Measurements from ENCODE around the gene KPNA1. TPM values are rescaled to one million over a fixed set of nuclear protein-coding genes. Genes with fewer than 3 reads are reported as not detected.
"Not testable (repeated sequence)": the region's sequence is repeated elsewhere in the genome, so short reads cannot be mapped to it uniquely, and the experiment has no call there.

KPNA1 gene
- polyA plus RNA-seq, 4 donors: 10.5 to 33.0 (median 11.9) TPM

DNA sequence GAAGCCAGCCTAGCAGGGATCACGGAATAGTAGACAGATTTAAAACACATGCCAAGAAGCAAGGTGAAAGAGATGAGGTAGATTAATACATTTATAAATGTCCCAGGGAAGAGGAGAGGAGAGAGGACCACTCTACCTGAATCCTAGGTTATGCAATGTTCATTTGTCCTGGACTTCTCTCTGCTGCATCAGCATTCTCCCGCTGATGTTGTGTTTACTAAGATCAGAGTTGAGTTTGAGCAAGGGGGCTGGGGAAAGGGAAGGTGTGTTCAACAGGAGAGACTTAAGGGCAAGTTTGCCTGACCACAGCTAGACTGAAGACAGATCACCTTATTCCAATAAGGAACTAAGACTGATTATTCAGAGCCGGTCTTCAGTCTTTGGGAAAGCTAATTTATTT is 1.1 kb upstream of the KPNA1 start:
- 93 to 95% (median 95%) methylated on average over 3 of the region's 3 CpGs for WGBS, 3 donors
- Histone ChIP-seq H3K4me1 (ENCODE audit: control insufficient read depth in 3 of 3, insufficient read depth in 2 of 3, low read depth in 1 of 3, low read length in 2 of 3) (peaks cover 0 to 5% (median 1%) of the 10 kb centered on the region in 3 donors), H3K36me3 (ENCODE audit: control insufficient read depth in 3 of 3, insufficient read depth in 2 of 3, low read depth in 1 of 3, low read length in 3 of 3) (peaks cover 0 to 3% (median 0%) of the 10 kb centered on the region in 3 donors), H3K27me3 (ENCODE audit: control insufficient read depth in 3 of 3, insufficient read depth in 3 of 3, low read length in 3 of 3) (no peaks in the 10 kb centered on the region), H3K9me3 (ENCODE audit: control insufficient read depth in 2 of 2, insufficient read depth in 1 of 2, low read depth in 1 of 2, low read length in 1 of 2) (no peaks in the 10 kb centered on the region), H3K27ac (ENCODE audit: low read depth in 1 of 3, low read length in 2 of 3) (peak overlapping the region in 1 of 3 donors; percentile 33), H3K4me3 (ENCODE audit: low read depth in 1 of 3, low read length in 3 of 3) (no peak overlapping the region)
- DNase-seq (peak in 1 of 2 donors; percentile 54), FAIRE-seq (no peak)

DNA sequence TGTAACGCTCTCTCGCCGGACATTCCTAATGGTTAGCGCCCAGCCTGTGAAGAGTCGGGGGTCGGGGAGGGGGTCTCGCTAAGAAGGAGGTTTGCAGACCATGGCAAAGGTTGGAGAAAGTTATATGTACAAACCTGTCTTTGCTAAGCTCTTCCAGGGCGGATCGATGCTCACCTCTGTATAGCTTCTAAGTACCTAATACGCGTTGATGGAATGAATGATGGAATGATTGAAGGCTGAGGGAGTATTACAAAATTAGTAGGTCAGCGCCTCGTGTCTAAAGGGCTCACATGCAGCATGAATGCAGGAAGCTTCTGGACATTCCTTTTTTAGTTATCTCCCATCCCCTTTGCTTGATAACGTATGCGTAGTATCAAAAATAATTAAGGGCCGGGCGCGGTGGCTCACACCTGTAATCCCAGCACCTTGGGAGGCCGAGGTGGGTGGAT is 305 bp upstream of the KPNA1 start:
- H3K9me3 ChIP-seq (ENCODE audit: control insufficient read depth in 2 of 2, insufficient read depth in 1 of 2, low read depth in 1 of 2, low read length in 1 of 2): no peaks in the 10 kb centered on the region
- H3K27ac ChIP-seq (ENCODE audit: low read depth in 1 of 3, low read length in 2 of 3): peak overlapping the region in 2 of 3 donors; percentile 28 to 97
- WGBS, 3 donors: 23 to 36% (median 27%) methylated on average over 19 of the region's 19 CpGs
- FAIRE-seq (no peak), DNase-seq (no peak)
- H3K36me3 ChIP-seq (ENCODE audit: control insufficient read depth in 3 of 3, insufficient read depth in 2 of 3, low read depth in 1 of 3, low read length in 3 of 3): peaks cover 0 to 3% (median 0%) of the 10 kb centered on the region in 3 donors
- no peaks in the 10 kb centered on the region for H3K27me3 ChIP-seq (ENCODE audit: control insufficient read depth in 3 of 3, insufficient read depth in 3 of 3, low read length in 3 of 3)
- H3K4me1 ChIP-seq (ENCODE audit: control insufficient read depth in 3 of 3, insufficient read depth in 2 of 3, low read depth in 1 of 3, low read length in 2 of 3): peaks cover 0 to 5% (median 1%) of the 10 kb centered on the region in 3 donors
- H3K4me3 ChIP-seq (ENCODE audit: low read depth in 1 of 3, low read length in 3 of 3): peak overlapping the region; percentile 15 to 81 (median 70)

DNA sequence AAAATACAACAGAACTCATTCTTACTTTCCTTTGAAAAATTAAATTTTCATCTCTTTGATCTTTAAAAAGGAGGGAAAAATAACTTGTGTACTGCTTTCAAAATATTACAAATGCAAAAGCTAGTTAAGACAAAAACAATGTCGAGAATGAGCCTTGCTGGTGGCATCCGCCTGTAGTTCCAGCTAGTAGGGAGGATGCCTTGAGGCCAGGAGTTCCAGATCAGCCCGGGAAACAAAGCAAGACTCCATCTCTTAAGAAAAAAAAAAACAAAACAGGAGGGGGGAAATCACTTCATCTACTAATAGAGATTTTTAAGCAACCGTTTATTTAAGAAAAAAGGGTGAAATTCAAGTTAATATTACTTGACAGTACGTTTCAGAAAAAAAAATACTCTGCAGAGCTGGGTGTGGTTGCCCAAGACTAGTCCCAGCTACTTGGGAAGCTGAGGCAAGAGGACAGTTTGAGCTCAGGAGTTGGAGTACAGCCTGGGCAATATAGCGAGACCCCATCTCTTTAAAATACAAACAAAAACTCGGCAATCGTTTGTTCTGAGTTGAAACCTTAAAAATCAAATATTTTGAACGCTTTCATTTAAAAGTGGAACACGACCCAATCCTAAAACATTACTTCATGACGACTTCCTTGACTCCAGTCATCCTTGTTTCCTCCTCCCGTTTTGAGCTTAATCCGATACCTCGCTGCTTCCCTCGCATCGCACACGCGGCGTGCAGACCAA is 1.2 kb downstream of the KPNA1 start:
- peak overlapping the region; percentile 90 to 97 (median 97) for H3K27ac ChIP-seq (ENCODE audit: low read depth in 1 of 3, low read length in 2 of 3)
- 10 to 12% (median 10%) methylated on average over 19 of the region's 19 CpGs for WGBS, 3 donors
- H3K36me3 ChIP-seq (ENCODE audit: control insufficient read depth in 3 of 3, insufficient read depth in 2 of 3, low read depth in 1 of 3, low read length in 3 of 3): peaks cover 0 to 3% (median 0%) of the 10 kb centered on the region in 3 donors
- peak overlapping the region; percentile 70 to 89 (median 81) for H3K4me3 ChIP-seq (ENCODE audit: low read depth in 1 of 3, low read length in 3 of 3)
- FAIRE-seq (no peak), DNase-seq (peak; percentile 2 to 22)
- no peaks in the 10 kb centered on the region for H3K9me3 ChIP-seq (ENCODE audit: control insufficient read depth in 2 of 2, insufficient read depth in 1 of 2, low read depth in 1 of 2, low read length in 1 of 2)
- H3K27me3 ChIP-seq (ENCODE audit: control insufficient read depth in 3 of 3, insufficient read depth in 3 of 3, low read length in 3 of 3): no peaks in the 10 kb centered on the region
- peaks cover 0 to 5% (median 1%) of the 10 kb centered on the region in 3 donors for H3K4me1 ChIP-seq (ENCODE audit: control insufficient read depth in 3 of 3, insufficient read depth in 2 of 3, low read depth in 1 of 3, low read length in 2 of 3)

DNA sequence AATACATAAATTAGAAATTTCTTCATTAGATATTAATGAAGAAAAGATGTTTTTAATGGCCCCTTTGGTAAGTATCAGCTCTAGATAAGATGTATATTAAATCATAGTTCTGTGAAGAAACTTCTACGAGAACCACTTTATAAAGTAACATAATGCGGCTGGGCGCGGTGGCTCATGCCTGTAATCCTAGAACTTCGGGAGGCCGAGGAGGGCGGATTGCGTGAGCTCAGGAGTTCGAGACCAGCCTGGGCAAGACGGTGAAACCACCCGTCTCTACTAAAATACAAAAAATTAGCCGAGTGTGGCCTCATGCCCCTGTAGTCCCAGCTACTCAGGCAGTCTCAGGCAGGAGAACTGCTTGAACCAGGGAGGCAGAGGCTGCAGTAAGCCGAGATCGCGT is 2.5 kb downstream of the KPNA1 start:
- DNase-seq (no peak), FAIRE-seq (no peak)
- Histone ChIP-seq H3K27me3 (ENCODE audit: control insufficient read depth in 3 of 3, insufficient read depth in 3 of 3, low read length in 3 of 3) (no peaks in the 10 kb centered on the region), H3K4me1 (ENCODE audit: control insufficient read depth in 3 of 3, insufficient read depth in 2 of 3, low read depth in 1 of 3, low read length in 2 of 3) (peaks cover 0 to 5% (median 1%) of the 10 kb centered on the region in 3 donors), H3K27ac (ENCODE audit: low read depth in 1 of 3, low read length in 2 of 3) (no peak overlapping the region), H3K9me3 (ENCODE audit: control insufficient read depth in 2 of 2, insufficient read depth in 1 of 2, low read depth in 1 of 2, low read length in 1 of 2) (no peaks in the 10 kb centered on the region), H3K4me3 (ENCODE audit: low read depth in 1 of 3, low read length in 3 of 3) (no peak overlapping the region), H3K36me3 (ENCODE audit: control insufficient read depth in 3 of 3, insufficient read depth in 2 of 3, low read depth in 1 of 3, low read length in 3 of 3) (peaks cover 0 to 3% (median 0%) of the 10 kb centered on the region in 3 donors)
- 92 to 95% (median 92%) methylated on average over 15 of the region's 15 CpGs for WGBS, 3 donors

DNA sequence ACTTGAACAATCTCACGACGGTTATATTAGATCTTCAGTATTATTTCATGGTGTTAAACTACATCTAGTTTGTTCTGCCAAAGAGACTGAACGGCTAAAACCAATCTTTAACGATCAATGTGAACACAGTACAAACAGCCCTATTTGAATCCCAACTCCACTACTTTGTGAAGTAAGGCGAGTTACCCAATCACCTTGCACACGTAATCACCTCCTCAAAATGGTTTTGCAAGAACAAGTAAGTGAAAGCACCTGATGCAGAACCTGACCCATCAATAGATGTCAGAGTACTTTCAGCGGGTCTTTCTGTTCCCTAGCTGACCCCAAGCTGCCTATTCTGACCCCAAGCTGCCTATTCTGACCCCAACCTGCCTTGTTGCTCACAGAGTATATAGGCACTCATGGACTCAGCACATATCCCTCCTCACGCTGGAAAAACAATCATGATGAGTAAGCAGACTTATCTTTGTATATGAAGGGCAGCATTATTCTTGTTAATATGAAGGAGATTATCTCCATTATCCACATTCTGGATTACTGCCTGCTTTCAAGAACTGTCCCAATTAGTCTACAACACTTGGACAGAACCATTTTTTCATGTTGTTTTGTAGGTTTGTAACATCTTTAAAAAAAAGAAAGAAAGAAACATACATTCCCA is 3.7 kb downstream of the KPNA1 start:
- WGBS, 3 donors: 87 to 92% (median 89%) methylated on average over 8 of the region's 8 CpGs
- FAIRE-seq (no peak), DNase-seq (no peak)
- peaks cover 0 to 3% (median 0%) of the 10 kb centered on the region in 3 donors for H3K36me3 ChIP-seq (ENCODE audit: control insufficient read depth in 3 of 3, insufficient read depth in 2 of 3, low read depth in 1 of 3, low read length in 3 of 3)
- H3K4me1 ChIP-seq (ENCODE audit: control insufficient read depth in 3 of 3, insufficient read depth in 2 of 3, low read depth in 1 of 3, low read length in 2 of 3): peaks cover 0 to 5% (median 1%) of the 10 kb centered on the region in 3 donors
- H3K27ac ChIP-seq (ENCODE audit: low read depth in 1 of 3, low read length in 2 of 3): no peak overlapping the region
- H3K27me3 ChIP-seq (ENCODE audit: control insufficient read depth in 3 of 3, insufficient read depth in 3 of 3, low read length in 3 of 3): no peaks in the 10 kb centered on the region
- H3K9me3 ChIP-seq (ENCODE audit: control insufficient read depth in 2 of 2, insufficient read depth in 1 of 2, low read depth in 1 of 2, low read length in 1 of 2): no peaks in the 10 kb centered on the region
- H3K4me3 ChIP-seq (ENCODE audit: low read depth in 1 of 3, low read length in 3 of 3): no peak overlapping the region

DNA sequence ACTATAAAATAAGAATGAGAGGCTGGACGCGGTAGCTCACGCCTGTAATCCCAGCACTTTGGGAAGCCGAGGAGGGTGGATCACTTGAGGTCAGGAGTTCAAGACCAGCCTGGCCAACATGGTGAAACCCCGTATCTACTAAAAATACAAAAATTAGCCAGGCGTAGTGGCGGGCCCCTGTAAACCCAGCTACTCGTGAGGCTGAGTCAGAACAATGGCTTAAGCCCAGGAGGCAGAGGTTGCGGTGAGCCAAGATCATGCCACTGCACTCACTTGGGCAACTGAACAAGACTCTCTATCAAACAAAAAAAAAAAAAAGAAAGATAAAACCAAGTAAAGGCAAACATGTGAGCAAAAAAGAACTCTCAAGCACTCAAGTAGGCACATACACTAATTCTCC is 5.8 kb downstream of the KPNA1 start:
- DNase-seq, FAIRE-seq: not testable (repeated sequence)
- WGBS, 3 donors: 85 to 93% (median 86%) methylated on average over 9 of the region's 9 CpGs

DNA sequence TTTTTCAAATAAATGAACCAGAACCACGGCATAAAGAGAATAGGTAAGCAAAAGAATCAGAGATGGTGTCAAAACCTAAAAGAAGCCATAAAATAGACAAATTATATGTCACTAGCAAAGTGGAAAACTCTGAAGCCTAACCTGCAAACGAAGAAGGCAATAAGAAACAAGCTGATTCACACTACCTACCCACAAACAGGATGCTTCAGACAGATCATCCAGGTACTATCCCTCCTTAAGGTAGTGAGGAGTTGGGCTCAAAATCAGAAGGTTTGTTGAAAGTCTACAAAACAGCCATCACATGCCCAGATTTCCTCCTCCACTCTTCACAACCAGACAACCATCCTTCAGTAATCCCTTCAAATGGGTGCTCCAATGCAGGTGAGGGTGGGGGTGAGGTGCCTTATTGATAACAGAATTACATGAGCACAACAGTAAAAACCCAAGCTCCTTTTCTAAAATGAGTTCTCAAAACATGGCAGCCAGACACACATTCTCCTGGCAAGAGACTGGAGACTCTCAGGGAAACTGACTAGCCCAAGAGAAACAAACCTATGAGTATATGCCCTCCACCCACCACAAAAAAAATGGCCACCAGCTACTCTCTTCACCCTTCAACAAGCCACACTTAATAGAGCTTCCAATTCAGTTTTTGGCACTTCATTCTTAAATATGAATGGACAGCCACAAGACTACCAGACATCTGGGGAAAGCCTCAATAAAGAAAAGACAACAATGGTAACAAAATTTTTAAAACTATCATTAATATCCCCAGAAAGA is 6.4 kb downstream of the KPNA1 start:
- H3K27me3 ChIP-seq (ENCODE audit: control insufficient read depth in 3 of 3, insufficient read depth in 3 of 3, low read length in 3 of 3): no peaks in the 10 kb centered on the region
- 83 to 89% (median 85%) methylated on average over 2 of the region's 2 CpGs for WGBS, 3 donors
- H3K9me3 ChIP-seq (ENCODE audit: control insufficient read depth in 2 of 2, insufficient read depth in 1 of 2, low read depth in 1 of 2, low read length in 1 of 2): no peaks in the 10 kb centered on the region
- DNase-seq (no peak), FAIRE-seq (no peak)
- no peak overlapping the region for H3K27ac ChIP-seq (ENCODE audit: low read depth in 1 of 3, low read length in 2 of 3)
- H3K36me3 ChIP-seq (ENCODE audit: control insufficient read depth in 3 of 3, insufficient read depth in 2 of 3, low read depth in 1 of 3, low read length in 3 of 3): peaks cover 0 to 3% (median 0%) of the 10 kb centered on the region in 3 donors
- H3K4me3 ChIP-seq (ENCODE audit: low read depth in 1 of 3, low read length in 3 of 3): no peak overlapping the region
- H3K4me1 ChIP-seq (ENCODE audit: control insufficient read depth in 3 of 3, insufficient read depth in 2 of 3, low read depth in 1 of 3, low read length in 2 of 3): peaks cover 0 to 5% (median 1%) of the 10 kb centered on the region in 3 donors

More for the DNA sequence above, 5.8 kb downstream of the KPNA1 start:
- not testable (repeated sequence) for H3K9me3 ChIP-seq (ENCODE audit: control insufficient read depth in 2 of 2, insufficient read depth in 1 of 2, low read depth in 1 of 2, low read length in 1 of 2); H3K4me1 ChIP-seq (ENCODE audit: control insufficient read depth in 3 of 3, insufficient read depth in 2 of 3, low read depth in 1 of 3, low read length in 2 of 3); H3K27me3 ChIP-seq (ENCODE audit: control insufficient read depth in 3 of 3, insufficient read depth in 3 of 3, low read length in 3 of 3); H3K36me3 ChIP-seq (ENCODE audit: control insufficient read depth in 3 of 3, insufficient read depth in 2 of 3, low read depth in 1 of 3, low read length in 3 of 3); H3K4me3 ChIP-seq (ENCODE audit: low read depth in 1 of 3, low read length in 3 of 3); H3K27ac ChIP-seq (ENCODE audit: low read depth in 1 of 3, low read length in 2 of 3)

DNA sequence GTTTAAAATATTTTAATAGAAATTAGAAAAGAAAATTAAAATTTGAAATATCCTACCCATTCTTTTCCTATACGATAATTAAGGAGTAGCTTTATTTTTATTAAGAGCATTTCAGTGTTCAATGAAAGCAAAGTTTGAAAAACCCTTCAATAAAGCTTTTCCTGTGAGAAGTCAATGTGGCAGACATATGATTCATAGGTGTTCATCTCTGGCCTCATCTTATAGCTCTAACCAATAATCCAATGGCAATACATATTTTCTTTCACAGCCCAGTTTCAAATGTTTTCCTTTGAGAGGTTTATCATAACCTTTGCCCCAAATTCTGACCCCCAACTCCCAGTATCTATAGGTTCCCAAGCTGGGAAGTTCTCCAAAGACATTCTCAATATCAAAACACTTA is 8.3 kb downstream of the KPNA1 start:
- Histone ChIP-seq H3K36me3 (ENCODE audit: control insufficient read depth in 3 of 3, insufficient read depth in 2 of 3, low read depth in 1 of 3, low read length in 3 of 3) (no peaks in the 10 kb centered on the region), H3K4me1 (ENCODE audit: control insufficient read depth in 3 of 3, insufficient read depth in 2 of 3, low read depth in 1 of 3, low read length in 2 of 3) (peaks cover 0 to 5% (median 0%) of the 10 kb centered on the region in 3 donors), H3K27ac (ENCODE audit: low read depth in 1 of 3, low read length in 2 of 3) (no peak overlapping the region), H3K4me3 (ENCODE audit: low read depth in 1 of 3, low read length in 3 of 3) (no peak overlapping the region), H3K27me3 (ENCODE audit: control insufficient read depth in 3 of 3, insufficient read depth in 3 of 3, low read length in 3 of 3) (no peaks in the 10 kb centered on the region), H3K9me3 (ENCODE audit: control insufficient read depth in 2 of 2, insufficient read depth in 1 of 2, low read depth in 1 of 2, low read length in 1 of 2) (no peaks in the 10 kb centered on the region)
- DNase-seq: no peak
- no peak for FAIRE-seq
- 93 to 100% (median 95%) methylated on average over 1 of the region's 1 CpG for WGBS, 3 donors

All from small intestine (tissue), 7 donors.